HG03025 (cell line): ENCODE results near the gene RSRP1.
"Not testable (repeated sequence)": the region's sequence is repeated elsewhere in the genome, so short reads cannot be mapped to it uniquely, and the experiment has no call there.

ENCODE experiments used
- ATAC-seq: cut with Tn5 transposase; IDR thresholded peaks from one replicate; pipeline ENCODE4 v1.9.1; 2021; ENCODE audit warnings: mild to moderate bottlenecking, moderate library complexity; ENCODE audit not compliant: unreplicated experiment, low FRiP score

Gene RSRP1, protein sequence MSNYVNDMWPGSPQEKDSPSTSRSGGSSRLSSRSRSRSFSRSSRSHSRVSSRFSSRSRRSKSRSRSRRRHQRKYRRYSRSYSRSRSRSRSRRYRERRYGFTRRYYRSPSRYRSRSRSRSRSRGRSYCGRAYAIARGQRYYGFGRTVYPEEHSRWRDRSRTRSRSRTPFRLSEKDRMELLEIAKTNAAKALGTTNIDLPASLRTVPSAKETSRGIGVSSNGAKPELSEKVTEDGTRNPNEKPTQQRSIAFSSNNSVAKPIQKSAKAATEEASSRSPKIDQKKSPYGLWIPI

GRCh38 chr1:25247024-25247828 is at the start of gene RSRP1:
Gene RSRP1, minus strand, starts transcription at chr1:25247454. Its CDS starts 491 bp downstream, at chr1:25246963.
- ATAC-seq = peak; percentile 70

GRCh38 chr1:25296501-25296900 is 49.2 kb upstream of the RSRP1 start:
- ATAC-seq = not testable (repeated sequence)

DNA sequence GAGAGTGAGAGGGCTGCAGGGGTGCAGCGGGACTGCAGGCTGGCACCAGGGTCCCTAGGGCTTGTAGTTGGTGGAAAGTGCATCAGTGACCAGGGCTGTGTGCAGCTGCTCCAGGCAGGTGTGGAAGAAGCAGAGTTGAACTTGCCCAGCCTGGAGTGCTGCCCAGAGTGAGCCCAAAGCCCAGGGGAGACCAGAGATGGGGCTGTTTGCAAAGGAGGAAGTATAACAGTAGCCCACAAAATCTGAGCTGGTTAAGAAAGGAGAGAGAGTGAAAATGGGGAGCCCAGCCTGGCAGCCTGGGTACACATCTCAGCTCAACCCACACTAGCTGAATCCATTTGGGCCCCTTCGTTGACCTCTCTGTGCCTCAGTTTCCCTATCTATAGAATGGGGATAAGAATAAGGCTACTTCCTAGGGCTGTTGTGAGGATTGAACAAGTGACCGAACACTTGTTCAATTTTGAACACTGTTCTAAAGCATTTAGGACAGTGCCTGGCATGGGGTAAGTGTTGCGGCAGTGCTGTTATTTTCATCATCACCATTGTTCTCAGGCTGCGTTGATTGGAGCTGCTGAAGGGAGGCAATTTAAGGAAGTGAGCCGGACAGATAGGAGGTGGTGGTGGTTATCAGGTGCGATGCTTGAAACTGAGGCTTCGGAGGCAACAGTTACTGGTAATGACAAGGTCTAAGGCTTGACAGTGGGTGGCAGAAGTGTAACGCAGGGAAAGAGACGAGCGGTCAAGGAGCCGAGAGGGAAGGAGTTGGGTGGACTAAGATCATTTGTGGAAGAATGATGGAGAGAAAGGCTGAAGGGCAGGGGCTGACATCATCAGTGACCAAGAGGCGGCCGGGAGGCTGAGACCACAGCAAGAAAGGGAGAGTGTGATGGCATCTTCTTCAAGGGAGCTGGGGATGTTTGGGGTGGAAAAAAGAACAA is 47.9 kb upstream of the RSRP1 start:
- ATAC-seq = not testable (repeated sequence)

- ATAC-seq = not testable (repeated sequence)
These were observed 46.2 kb upstream of the RSRP1 start for GRCh38 chr1:25293426-25293825.

DNA sequence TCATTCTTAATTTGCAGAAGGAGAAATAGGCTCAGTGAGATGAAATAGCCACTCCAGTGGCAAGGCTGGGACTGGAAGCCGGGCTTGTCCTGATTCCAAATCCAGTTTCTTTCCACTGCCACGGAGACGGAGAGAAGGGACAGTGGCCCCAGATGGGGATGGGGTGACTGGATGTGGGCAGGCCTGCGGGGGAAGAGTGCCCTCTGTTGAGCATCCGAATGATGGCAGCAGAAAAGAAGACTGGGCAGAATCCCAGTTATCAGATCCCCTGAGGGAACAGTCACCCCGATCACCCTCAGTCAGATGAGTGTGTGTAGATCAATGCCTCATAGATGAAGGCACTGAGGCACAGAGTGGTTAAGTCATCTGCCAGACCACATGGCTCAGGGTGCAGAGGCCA is 42.8 kb upstream of the RSRP1 start:
- not testable (repeated sequence) for ATAC-seq

- not testable (repeated sequence) for ATAC-seq
These were observed 41.4 kb upstream of the RSRP1 start for GRCh38 chr1:25288573-25289101.

- not testable (repeated sequence) for ATAC-seq
These were observed 39.9 kb upstream of the RSRP1 start for GRCh38 chr1:25287164-25287563.

DNA sequence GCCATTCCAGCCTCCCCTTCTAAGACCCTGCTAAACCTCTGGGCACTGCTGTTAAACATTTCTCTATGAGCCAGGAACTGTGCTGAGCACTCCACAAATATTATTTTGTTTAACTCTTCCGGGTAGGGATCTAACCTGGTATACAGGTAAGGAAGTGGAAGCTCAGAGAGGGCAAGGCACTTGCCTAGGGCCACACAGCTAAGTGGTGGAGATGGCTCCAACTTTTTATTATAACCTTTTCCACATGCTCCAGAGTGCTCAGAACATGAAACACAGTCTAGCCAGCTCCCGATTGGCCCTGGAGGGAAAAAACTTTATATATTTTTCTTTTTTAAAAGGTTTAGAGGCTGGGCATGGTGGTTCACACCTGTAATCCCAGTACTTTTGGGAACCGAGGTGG is 38.6 kb upstream of the RSRP1 start:
- ATAC-seq = not testable (repeated sequence)

- ATAC-seq = not testable (repeated sequence)
These were observed 32.4 kb upstream of the RSRP1 start for GRCh38 chr1:25279693-25280111.

- ATAC-seq = not testable (repeated sequence)
These were observed 31.5 kb upstream of the RSRP1 start for GRCh38 chr1:25278790-25279189.

DNA sequence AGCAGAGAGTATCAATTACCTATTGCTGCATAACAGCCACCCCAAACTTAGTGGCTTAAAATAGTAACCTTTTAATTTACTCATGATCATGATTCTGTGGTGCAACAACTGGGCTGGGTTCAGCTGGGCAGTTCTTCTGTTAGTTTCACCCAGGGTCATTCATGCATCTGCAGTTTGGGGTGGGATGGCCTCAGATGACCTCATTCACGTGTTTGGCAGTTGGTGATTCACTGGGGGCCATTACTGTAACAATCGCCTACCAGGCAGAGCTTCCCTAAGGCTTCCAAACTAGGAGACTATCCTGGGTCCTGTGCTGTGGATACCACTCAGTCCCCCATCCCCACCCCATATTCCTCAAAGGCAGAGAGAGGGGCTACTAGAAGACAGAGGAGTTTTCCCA is 31.1 kb upstream of the RSRP1 start:
- ATAC-seq = not testable (repeated sequence)

GRCh38 chr1:25277295-25277694 is 30.0 kb upstream of the RSRP1 start:
- not testable (repeated sequence) for ATAC-seq

GRCh38 chr1:25275648-25276047 is 28.4 kb upstream of the RSRP1 start:
- ATAC-seq = not testable (repeated sequence)

DNA sequence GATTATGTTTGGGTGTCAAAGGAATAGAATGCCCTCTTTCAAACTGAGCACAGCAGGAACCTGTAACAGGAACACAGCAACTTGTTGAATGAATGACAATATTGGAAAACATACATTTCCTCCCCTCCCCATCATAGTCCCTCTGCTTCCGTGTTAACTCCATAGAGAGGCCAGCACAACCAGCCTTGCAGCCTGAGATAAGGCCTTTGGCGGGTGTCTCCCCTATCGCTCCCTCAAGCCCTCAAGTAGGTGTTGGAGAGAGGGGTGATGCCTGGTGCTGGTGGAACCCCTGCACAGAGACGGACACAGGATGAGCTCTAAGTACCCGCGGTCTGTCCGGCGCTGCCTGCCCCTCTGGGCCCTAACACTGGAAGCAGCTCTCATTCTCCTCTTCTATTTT is 25.0 kb upstream of the RSRP1 start, which contains the start of gene RHD:
Gene RHD (plus strand): TSS at position 272 of the 400 bp plus-strand sequence. CDS start 39 bp downstream, at position 311.
- not testable (repeated sequence) for ATAC-seq

- ATAC-seq = peak; percentile 9
These were observed 21.0 kb upstream of the RSRP1 start for GRCh38 chr1:25268143-25268760.

DNA sequence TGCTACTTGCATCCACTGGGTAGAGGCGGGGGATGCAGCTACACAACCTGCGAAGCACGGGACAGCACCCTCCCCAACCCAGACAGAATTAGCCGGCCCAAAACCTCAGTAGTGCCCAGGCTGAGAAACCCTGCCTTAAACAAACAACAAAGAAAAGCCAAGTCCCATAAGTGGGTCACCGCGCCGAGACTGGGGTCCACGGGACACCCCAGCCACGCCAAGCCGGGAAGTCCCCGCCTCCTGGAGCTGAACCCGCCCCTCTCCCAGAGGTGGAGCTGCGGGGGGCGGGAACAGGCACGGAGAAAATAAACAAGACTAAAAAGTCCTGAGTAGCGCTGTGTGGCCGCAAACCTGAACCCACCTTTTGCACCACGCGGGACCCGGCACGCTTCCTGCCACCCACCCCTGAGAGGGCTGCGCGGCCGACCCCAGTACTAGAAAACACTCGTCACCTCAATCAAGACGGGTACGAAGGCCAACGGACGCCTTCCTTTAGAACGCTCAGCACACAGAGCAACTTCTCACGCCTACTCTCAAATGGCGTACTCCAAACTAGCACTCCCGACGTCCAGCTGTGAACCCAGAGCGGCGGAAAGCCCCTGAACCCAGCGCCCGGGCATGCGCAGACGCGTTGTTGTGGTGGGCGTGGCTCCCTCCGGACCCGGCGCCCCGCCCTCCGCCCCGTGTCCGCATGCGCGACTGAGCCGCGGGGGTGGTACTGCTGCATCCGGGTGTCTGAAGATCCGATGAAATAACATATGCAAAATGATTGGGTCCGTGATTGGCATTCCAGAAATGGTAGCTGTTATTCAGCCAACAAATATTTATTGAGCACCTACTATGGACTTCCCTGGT is 20.3 kb upstream of the RSRP1 start:
- peak; percentile 77 for ATAC-seq

DNA sequence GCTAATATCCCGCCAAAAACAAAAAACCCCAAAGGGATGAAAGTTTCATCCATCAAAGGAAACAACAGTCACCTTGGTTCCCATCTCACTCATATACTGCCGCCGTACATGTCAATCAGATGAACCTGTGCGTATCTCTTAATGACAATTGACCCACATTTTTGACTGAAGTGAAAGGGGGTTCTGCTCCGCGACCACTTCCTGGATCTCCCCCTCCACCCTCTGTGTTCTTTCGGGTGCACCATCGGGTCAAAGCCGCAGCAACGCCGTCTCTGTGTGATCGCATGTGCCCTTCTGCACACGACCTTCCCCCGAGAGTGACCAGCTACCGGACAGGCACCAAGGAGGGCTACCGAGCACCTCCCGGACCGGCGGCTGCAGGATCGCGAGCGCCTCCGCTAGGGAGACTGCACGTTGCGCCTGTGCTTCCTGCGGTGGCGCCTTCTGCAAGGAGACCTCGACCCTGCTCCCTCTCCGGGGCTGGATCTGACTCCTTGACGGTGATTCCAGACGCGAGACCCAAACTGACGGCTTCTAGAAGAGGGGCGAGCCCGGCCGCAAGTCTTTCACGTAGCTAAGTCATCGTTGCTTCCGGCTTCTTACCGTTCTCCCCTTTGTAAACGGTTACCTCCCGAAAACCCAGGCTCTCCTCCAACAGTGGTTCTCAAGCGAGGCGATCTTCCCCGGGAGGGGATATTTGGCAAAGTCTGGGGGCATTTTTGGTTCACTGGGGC is 19.5 kb upstream of the RSRP1 start:
- ATAC-seq = not testable (repeated sequence)

- ATAC-seq = not testable (repeated sequence)
These were observed 13.1 kb upstream of the RSRP1 start for GRCh38 chr1:25260336-25260735.
